Midbrain (tissue), 1 donor: ENCODE measurements around the gene PDZRN4.
"Not testable (repeated sequence)": the region's sequence is repeated elsewhere in the genome, so short reads cannot be mapped to it uniquely, and the experiment has no call there.

ENCODE experiments used
- DNase-seq: peaks from one replicate; lab custom pipeline; 2025; lab: John Stamatoyannopoulos, UW

Gene PDZRN4

GRCh38 chr12:41509271-41510055 lies 321.3 kb downstream of the PDZRN4 start:
- DNase-seq, result no peak

- no peak for DNase-seq
Observed at GRCh38 chr12:41510470-41510869, 322.4 kb downstream of the PDZRN4 start.

GRCh38 chr12:41511247-41511646 lies 323.1 kb downstream of the PDZRN4 start:
- DNase-seq, result no peak

GRCh38 chr12:41512497-41512896 lies 324.4 kb downstream of the PDZRN4 start:
- DNase-seq, result no peak

- no peak for DNase-seq
Observed at GRCh38 chr12:41514021-41514777, 326.1 kb downstream of the PDZRN4 start.

- no peak for DNase-seq
Observed at GRCh38 chr12:41514907-41515306, 326.8 kb downstream of the PDZRN4 start.

GRCh38 chr12:41515953-41516352 lies 327.8 kb downstream of the PDZRN4 start:
- DNase-seq, result no peak

GRCh38 chr12:41520869-41521268 lies 332.7 kb downstream of the PDZRN4 start:
- no peak for DNase-seq

GRCh38 chr12:41521872-41522379 lies 333.8 kb downstream of the PDZRN4 start:
- DNase-seq, result no peak

- no peak for DNase-seq
Observed at GRCh38 chr12:41527062-41527461, 338.9 kb downstream of the PDZRN4 start.

GRCh38 chr12:41527534-41528116 lies 339.5 kb downstream of the PDZRN4 start:
- DNase-seq, result no peak

GRCh38 chr12:41528874-41529273 lies 340.8 kb downstream of the PDZRN4 start:
- DNase-seq, result no peak

GRCh38 chr12:41530441-41530840 lies 342.3 kb downstream of the PDZRN4 start:
- DNase-seq, result no peak

GRCh38 chr12:41531147-41531829 lies 343.2 kb downstream of the PDZRN4 start:
- peak; percentile 61 for DNase-seq

GRCh38 chr12:41532072-41532471 lies 344.0 kb downstream of the PDZRN4 start:
- no peak for DNase-seq

- no peak for DNase-seq
Observed at GRCh38 chr12:41536813-41537490, 348.8 kb downstream of the PDZRN4 start.

GRCh38 chr12:41537522-41537921 lies 349.4 kb downstream of the PDZRN4 start:
- no peak for DNase-seq

GRCh38 chr12:41545761-41546160 lies 357.6 kb downstream of the PDZRN4 start:
- no peak for DNase-seq

GRCh38 chr12:41547071-41547470 lies 359.0 kb downstream of the PDZRN4 start:
- DNase-seq, result not testable (repeated sequence)

GRCh38 chr12:41548926-41549325 lies 360.8 kb downstream of the PDZRN4 start:
- no peak for DNase-seq

- no peak for DNase-seq
Observed at GRCh38 chr12:41552588-41552987, 364.5 kb downstream of the PDZRN4 start.

GRCh38 chr12:41556176-41556575 lies 368.1 kb downstream of the PDZRN4 start:
- DNase-seq, result no peak
